Neural cell (in vitro differentiated cells): ENCODE measurements around the gene PPM1G. TPM values are rescaled to one million over a fixed set of nuclear protein-coding genes. Genes with fewer than 3 reads are reported as not detected.
"Not testable (repeated sequence)": the region's sequence is repeated elsewhere in the genome, so short reads cannot be mapped to it uniquely, and the experiment has no call there.

ENCODE experiments used
- H2AFZ ChIP-seq: fragments of 200-600, 300-800 bp; sonication (generic), shearing (Covaris generic); 2 replicates; pipeline ENCODE4 v1.6.0; 2014; ENCODE audit warnings: low read depth, mild to moderate bottlenecking, antibody characterized with exemption, low read length, moderate library complexity
- H3F3A ChIP-seq: fragments of 200-600 bp; shearing (Covaris generic); 2 replicates; pipeline ENCODE4 v1.6.1; 2016; ENCODE audit warnings: mild to moderate bottlenecking, moderate library complexity, mixed read lengths, antibody characterized with exemption, low read length; ENCODE audit not compliant: insufficient read depth, poor library complexity, severe bottlenecking
- H3K27ac ChIP-seq: fragments of 200-600, 300-800 bp; sonication (generic), shearing (Covaris generic); 2 replicates; pipeline ENCODE4 v1.5.1; 2014; ENCODE audit warnings: mild to moderate bottlenecking, low read length, moderate library complexity
- H3K27me3 ChIP-seq: fragments of 300-800, 200-600 bp; sonication (generic), shearing (Covaris generic); 2 replicates; pipeline ENCODE4 v1.6.0; 2014; ENCODE audit warnings: mild to moderate bottlenecking, low read depth, low read length, moderate library complexity; ENCODE audit not compliant: insufficient read depth
- H3K36me3 ChIP-seq: fragments of 300-800, 200-600 bp; sonication (generic), shearing (Covaris generic); 2 replicates; pipeline ENCODE4 v1.5.1; 2014; ENCODE audit warnings: mild to moderate bottlenecking, antibody characterized with exemption, low read length, moderate library complexity; ENCODE audit not compliant: insufficient read depth
- H3K4me2 ChIP-seq: fragments of 300-800, 200-600 bp; sonication (generic), shearing (Covaris generic); 2 replicates; pipeline ENCODE4 v1.6.0; 2014; ENCODE audit warnings: mild to moderate bottlenecking, low read length
- H3K4me3 ChIP-seq: fragments of 300-800, 200-600 bp; sonication (generic), shearing (Covaris generic); 2 replicates; pipeline ENCODE4 v1.5.1; 2014; ENCODE audit warnings: mild to moderate bottlenecking, low read length, moderate library complexity
- H3K79me2 ChIP-seq: fragments of 200-600 bp; shearing (Covaris generic); replicated peaks from 2 replicates; pipeline ENCODE4 v1.6.0; 2014; ENCODE audit warnings: mild to moderate bottlenecking, low read length, moderate library complexity; ENCODE audit not compliant: insufficient read depth
- H3K9ac ChIP-seq: fragments of 300-800, 200-600 bp; sonication (generic), shearing (Covaris generic); 2 replicates; pipeline ENCODE4 v1.6.1; 2016; ENCODE audit warnings: mild to moderate bottlenecking, low read length, mixed read lengths
- H3K9me2 ChIP-seq: fragments of 200-600 bp; shearing (Covaris generic); 2 replicates; pipeline ENCODE4 v1.6.1; 2016; ENCODE audit warnings: mild to moderate bottlenecking, low read length, mixed read lengths; ENCODE audit not compliant: insufficient read depth
- H3K9me3 ChIP-seq: fragments of 200-600, 300-800 bp; sonication (generic), shearing (Covaris generic); 2 replicates; pipeline ENCODE4 v1.6.1; 2016; ENCODE audit warnings: mild to moderate bottlenecking, mixed run types, low read length, moderate library complexity, mixed read lengths
- H4K20me1 ChIP-seq: fragments of 200-600 bp; shearing (Covaris generic); 2 replicates; pipeline ENCODE4 v1.6.1; 2016; ENCODE audit warnings: mild to moderate bottlenecking, mixed run types; ENCODE audit not compliant: insufficient read depth
- EP300 ChIP-seq: fragments of 450-650 bp; conservative IDR thresholded peaks from 2 replicates; pipeline ENCODE4 v1.6.1; 2014; ENCODE audit warnings: antibody characterized with exemption, mild to moderate bottlenecking, moderate library complexity; ENCODE audit not compliant: poor library complexity, severe bottlenecking
- EZH2 ChIP-seq: fragments of 200-600, 300-800 bp; shearing (Covaris generic), sonication (generic); IDR thresholded peaks from 2 replicates; pipeline ENCODE4 v1.6.1; 2014; ENCODE audit warnings: antibody characterized with exemption, low read length, borderline replicate concordance, mild to moderate bottlenecking; ENCODE audit not compliant: insufficient read depth, poor library complexity, severe bottlenecking
- MXI1 ChIP-seq: fragments of 450-650 bp; conservative IDR thresholded peaks from 2 replicates; pipeline ENCODE4 v1.6.1; 2014; ENCODE audit warnings: antibody characterized with exemption, mild to moderate bottlenecking; ENCODE audit not compliant: poor library complexity, severe bottlenecking
- POLR2AphosphoS5 ChIP-seq: IDR thresholded peaks from 2 replicates; pipeline ENCODE4 v1.6.1; 2012
- RAD21 ChIP-seq: fragments of 450-650 bp; conservative IDR thresholded peaks from 2 replicates; pipeline ENCODE4 v1.6.1; 2014; ENCODE audit warnings: antibody characterized with exemption, mild to moderate bottlenecking, moderate library complexity
- SMC3 ChIP-seq: fragments of 450-650 bp; conservative IDR thresholded peaks from 2 replicates; pipeline ENCODE4 v1.6.1; 2014; ENCODE audit warnings: antibody characterized with exemption, mild to moderate bottlenecking, moderate library complexity; ENCODE audit not compliant: poor library complexity
- TAF1 ChIP-seq: IDR thresholded peaks from 2 replicates; pipeline ENCODE4 v1.6.1; 2012; ENCODE audit warnings: low read depth
- polyA plus RNA-seq: library from polyadenylated mRNA; depleted of rRNA; stranded (reverse); fragments of >200 nt; gene quantifications from 2 replicates; pipeline ENCODE4 v1.2.3, GENCODE V29; 2014
- TF ChIP-seq, protein P1 (sequence below): fragments of 450-650 bp; IDR thresholded peaks from 2 replicates; pipeline ENCODE4 v1.5.1; 2014; ENCODE audit warnings: antibody characterized with exemption, mild to moderate bottlenecking, moderate library complexity; ENCODE audit not compliant: poor library complexity, severe bottlenecking
- TF ChIP-seq, protein P2 (sequence below): IDR thresholded peaks from 2 replicates; pipeline ENCODE4 v1.6.1; 2012; ENCODE audit warnings: borderline replicate concordance

PPM1G gene
- polyA plus RNA-seq, 1 donor from 2014 or later = 107 TPM

DNA sequence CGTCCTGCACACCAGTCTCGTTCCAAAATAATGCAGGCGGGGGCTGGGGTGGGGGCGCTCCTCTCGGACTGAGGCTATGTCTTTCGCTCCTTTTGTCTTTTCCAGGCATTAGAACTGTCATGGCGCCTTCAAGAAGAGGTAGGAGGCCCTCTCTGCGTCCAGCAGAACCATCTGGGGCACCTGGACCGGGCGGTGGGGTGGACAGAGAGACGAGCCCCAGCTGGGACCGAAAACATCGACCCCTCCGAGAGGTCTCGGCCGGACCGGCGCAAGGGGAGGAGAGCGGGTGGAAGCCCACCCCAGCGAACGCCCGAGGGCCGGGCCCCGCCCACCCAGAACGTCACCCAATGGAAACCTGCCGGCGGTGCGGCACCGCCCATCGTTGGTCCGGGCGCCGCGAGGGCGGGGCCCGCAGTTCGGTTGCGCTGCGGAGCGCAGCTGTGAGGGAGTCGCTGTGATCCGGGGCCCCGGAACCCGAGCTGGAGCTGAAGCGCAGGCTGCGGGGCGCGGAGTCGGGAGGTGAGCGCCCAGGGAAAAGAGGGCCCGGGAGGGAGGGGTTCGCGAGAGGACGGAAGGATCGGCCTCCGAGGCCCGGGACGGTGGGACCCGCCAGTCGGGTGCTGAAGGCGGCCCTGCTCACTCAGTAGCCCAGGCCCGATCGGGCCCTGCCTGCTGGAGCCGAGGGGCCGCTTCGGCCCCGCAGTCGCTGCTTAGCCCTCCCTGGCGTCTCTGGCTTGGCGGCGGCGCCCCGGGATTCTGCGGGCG lies 19.0 kb upstream of the PPM1G start, which contains the start of gene NRBP1:
Gene NRBP1 (plus strand): TSS at position 419 of the 765 bp plus-strand sequence. CDS start 4,643 bp downstream, outside the sequence.
- H3K9me3 ChIP-seq = no peaks in the 10 kb centered on the region
- H3K4me2 ChIP-seq = peak within 1 kb of the TSS; percentile 77
- peak within 1 kb of the TSS; percentile 95 for H3K9ac ChIP-seq
- peak within 1 kb of the TSS; percentile 94 for H3K4me3 ChIP-seq
- H3F3A ChIP-seq = no peaks in the 10 kb centered on the region
- H3K79me2 ChIP-seq = peaks cover 35% of the 10 kb centered on the region
- peak within 1 kb of the TSS; percentile 67 for H2AFZ ChIP-seq
- peaks cover 17% of the 10 kb centered on the region for H4K20me1 ChIP-seq
- peak; percentile 60 for TF ChIP-seq MXI1
- TF ChIP-seq, protein P1, sequence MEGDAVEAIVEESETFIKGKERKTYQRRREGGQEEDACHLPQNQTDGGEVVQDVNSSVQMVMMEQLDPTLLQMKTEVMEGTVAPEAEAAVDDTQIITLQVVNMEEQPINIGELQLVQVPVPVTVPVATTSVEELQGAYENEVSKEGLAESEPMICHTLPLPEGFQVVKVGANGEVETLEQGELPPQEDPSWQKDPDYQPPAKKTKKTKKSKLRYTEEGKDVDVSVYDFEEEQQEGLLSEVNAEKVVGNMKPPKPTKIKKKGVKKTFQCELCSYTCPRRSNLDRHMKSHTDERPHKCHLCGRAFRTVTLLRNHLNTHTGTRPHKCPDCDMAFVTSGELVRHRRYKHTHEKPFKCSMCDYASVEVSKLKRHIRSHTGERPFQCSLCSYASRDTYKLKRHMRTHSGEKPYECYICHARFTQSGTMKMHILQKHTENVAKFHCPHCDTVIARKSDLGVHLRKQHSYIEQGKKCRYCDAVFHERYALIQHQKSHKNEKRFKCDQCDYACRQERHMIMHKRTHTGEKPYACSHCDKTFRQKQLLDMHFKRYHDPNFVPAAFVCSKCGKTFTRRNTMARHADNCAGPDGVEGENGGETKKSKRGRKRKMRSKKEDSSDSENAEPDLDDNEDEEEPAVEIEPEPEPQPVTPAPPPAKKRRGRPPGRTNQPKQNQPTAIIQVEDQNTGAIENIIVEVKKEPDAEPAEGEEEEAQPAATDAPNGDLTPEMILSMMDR = no peak
- peak; percentile 96 for TF ChIP-seq POLR2AphosphoS5
- TF ChIP-seq RAD21 = peak; percentile 34
- TF ChIP-seq TAF1 = peak; percentile 75
- TF ChIP-seq EP300 = peak; percentile 65
- TF ChIP-seq, protein P2, sequence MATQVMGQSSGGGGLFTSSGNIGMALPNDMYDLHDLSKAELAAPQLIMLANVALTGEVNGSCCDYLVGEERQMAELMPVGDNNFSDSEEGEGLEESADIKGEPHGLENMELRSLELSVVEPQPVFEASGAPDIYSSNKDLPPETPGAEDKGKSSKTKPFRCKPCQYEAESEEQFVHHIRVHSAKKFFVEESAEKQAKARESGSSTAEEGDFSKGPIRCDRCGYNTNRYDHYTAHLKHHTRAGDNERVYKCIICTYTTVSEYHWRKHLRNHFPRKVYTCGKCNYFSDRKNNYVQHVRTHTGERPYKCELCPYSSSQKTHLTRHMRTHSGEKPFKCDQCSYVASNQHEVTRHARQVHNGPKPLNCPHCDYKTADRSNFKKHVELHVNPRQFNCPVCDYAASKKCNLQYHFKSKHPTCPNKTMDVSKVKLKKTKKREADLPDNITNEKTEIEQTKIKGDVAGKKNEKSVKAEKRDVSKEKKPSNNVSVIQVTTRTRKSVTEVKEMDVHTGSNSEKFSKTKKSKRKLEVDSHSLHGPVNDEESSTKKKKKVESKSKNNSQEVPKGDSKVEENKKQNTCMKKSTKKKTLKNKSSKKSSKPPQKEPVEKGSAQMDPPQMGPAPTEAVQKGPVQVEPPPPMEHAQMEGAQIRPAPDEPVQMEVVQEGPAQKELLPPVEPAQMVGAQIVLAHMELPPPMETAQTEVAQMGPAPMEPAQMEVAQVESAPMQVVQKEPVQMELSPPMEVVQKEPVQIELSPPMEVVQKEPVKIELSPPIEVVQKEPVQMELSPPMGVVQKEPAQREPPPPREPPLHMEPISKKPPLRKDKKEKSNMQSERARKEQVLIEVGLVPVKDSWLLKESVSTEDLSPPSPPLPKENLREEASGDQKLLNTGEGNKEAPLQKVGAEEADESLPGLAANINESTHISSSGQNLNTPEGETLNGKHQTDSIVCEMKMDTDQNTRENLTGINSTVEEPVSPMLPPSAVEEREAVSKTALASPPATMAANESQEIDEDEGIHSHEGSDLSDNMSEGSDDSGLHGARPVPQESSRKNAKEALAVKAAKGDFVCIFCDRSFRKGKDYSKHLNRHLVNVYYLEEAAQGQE = peak; percentile 85
- TF ChIP-seq EZH2 = no peak
- peak; percentile 33 for TF ChIP-seq SMC3
- H3K9me2 ChIP-seq = no peaks in the 10 kb centered on the region
- H3K27me3 ChIP-seq = no peaks in the 10 kb centered on the region
- H3K27ac ChIP-seq = peak within 1 kb of the TSS; percentile 98
- H3K36me3 ChIP-seq = no peaks in the 10 kb centered on the region

DNA sequence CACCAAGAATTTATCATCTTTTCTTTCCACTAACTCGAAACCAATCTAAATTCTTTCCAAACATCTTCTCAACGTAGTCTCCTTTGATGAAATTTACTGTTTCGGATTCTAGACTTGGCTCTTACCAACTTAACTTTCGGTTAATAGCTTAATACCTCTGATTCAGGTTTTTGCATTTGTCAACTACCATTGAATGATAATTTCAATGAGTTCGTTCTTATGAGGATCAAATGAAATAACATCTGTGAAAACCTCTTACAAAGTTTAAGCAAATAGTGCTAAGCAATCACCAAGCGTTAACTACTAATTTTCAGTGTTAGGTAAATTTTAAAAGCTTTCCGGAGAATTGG lies 18.4 kb upstream of the PPM1G start:
- no peaks in the 10 kb centered on the region for H3K9me2 ChIP-seq
- H2AFZ ChIP-seq = peak overlapping the region; percentile 67
- peak overlapping the region; percentile 64 for H3K4me2 ChIP-seq
- H3K36me3 ChIP-seq = no peaks in the 10 kb centered on the region
- TF ChIP-seq RAD21 = no peak
- TF ChIP-seq, protein P2 = no peak
- no peak for TF ChIP-seq MXI1
- no peak for TF ChIP-seq EZH2
- no peak for TF ChIP-seq TAF1
- TF ChIP-seq SMC3 = no peak
- H3F3A ChIP-seq = no peaks in the 10 kb centered on the region
- H3K9ac ChIP-seq = peak overlapping the region; percentile 95
- H3K27ac ChIP-seq = peak overlapping the region; percentile 98
- peak overlapping the region; percentile 94 for H3K4me3 ChIP-seq
- no peaks in the 10 kb centered on the region for H3K9me3 ChIP-seq
- H4K20me1 ChIP-seq = peaks cover 17% of the 10 kb centered on the region
- no peaks in the 10 kb centered on the region for H3K27me3 ChIP-seq
- peaks cover 35% of the 10 kb centered on the region for H3K79me2 ChIP-seq

DNA sequence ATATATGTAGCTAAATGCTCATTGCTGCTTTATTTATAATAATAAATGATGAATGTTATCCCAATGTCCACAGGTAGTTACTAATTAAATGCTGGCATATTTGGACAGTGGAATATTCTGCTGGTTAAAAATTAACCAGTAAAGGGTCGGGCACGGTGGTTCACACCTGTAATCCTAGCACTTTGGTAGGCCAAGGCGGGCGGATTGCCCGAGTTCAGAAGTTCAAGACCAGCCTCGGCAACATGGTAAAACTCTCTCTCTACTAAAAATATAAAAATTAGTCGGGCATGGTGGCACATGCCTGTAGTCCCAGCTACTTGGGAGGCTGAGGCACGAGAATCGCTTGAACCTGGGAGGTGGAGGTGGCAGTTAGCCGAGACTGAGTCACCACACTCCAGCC lies 15.6 kb upstream of the PPM1G start:
- not testable (repeated sequence) for H3K9me2 ChIP-seq, H3K27me3 ChIP-seq, H3K27ac ChIP-seq, H3K9me3 ChIP-seq, H3K9ac ChIP-seq, H4K20me1 ChIP-seq, H3K4me2 ChIP-seq, H3K36me3 ChIP-seq, H3F3A ChIP-seq, H3K4me3 ChIP-seq, H2AFZ ChIP-seq
- peaks cover 10% of the 10 kb centered on the region for H3K79me2 ChIP-seq
